ENCODE data around the gene CHTOP.
"Not testable (repeated sequence)": the region's sequence is repeated elsewhere in the genome, so short reads cannot be mapped to it uniquely, and the experiment has no call there.

CHTOP gene

GRCh38 chr1:153633754-153634665, at the start of gene CHTOP:
Gene CHTOP, plus strand, starts transcription at chr1:153634066. Its CDS starts 2,523 bp downstream, at chr1:153636589.
- DNase-seq (ENCODE audit: low read depth) = peak; percentile 97

GRCh38 chr1:153585006-153585405, 48.9 kb upstream of the CHTOP start:
- no peak for DNase-seq (ENCODE audit: low read depth)

GRCh38 chr1:153586347-153586746, 47.5 kb upstream of the CHTOP start:
- no peak for DNase-seq (ENCODE audit: low read depth)

GRCh38 chr1:153587314-153587713, 46.6 kb upstream of the CHTOP start:
- DNase-seq (ENCODE audit: low read depth) = no peak

GRCh38 chr1:153588033-153588432, 45.8 kb upstream of the CHTOP start:
- DNase-seq (ENCODE audit: low read depth) = not testable (repeated sequence)

GRCh38 chr1:153588482-153588881, 45.4 kb upstream of the CHTOP start:
- no peak for DNase-seq (ENCODE audit: low read depth)

GRCh38 chr1:153592748-153593147, 41.1 kb upstream of the CHTOP start:
- DNase-seq (ENCODE audit: low read depth) = no peak

GRCh38 chr1:153597206-153597605, 36.7 kb upstream of the CHTOP start:
- no peak for DNase-seq (ENCODE audit: low read depth)

GRCh38 chr1:153598309-153599172, 35.3 kb upstream of the CHTOP start:
- no peak for DNase-seq (ENCODE audit: low read depth)

GRCh38 chr1:153599847-153600246, 34.0 kb upstream of the CHTOP start:
- no peak for DNase-seq (ENCODE audit: low read depth)

- DNase-seq (ENCODE audit: low read depth) = no peak
Observed at GRCh38 chr1:153602749-153603148, 31.1 kb upstream of the CHTOP start.

- DNase-seq (ENCODE audit: low read depth) = no peak
Observed at GRCh38 chr1:153606194-153606593, 27.7 kb upstream of the CHTOP start.

GRCh38 chr1:153607381-153607780, 26.5 kb upstream of the CHTOP start:
- DNase-seq (ENCODE audit: low read depth) = no peak

GRCh38 chr1:153608089-153608682, 25.7 kb upstream of the CHTOP start:
- no peak for DNase-seq (ENCODE audit: low read depth)

- no peak for DNase-seq (ENCODE audit: low read depth)
Observed at GRCh38 chr1:153608742-153609584, 24.9 kb upstream of the CHTOP start.

GRCh38 chr1:153609585-153609907, 24.3 kb upstream of the CHTOP start:
- no peak for DNase-seq (ENCODE audit: low read depth)

GRCh38 chr1:153610334-153610733, 23.5 kb upstream of the CHTOP start:
- no peak for DNase-seq (ENCODE audit: low read depth)

GRCh38 chr1:153610811-153611301, 23.0 kb upstream of the CHTOP start:
- no peak for DNase-seq (ENCODE audit: low read depth)

- DNase-seq (ENCODE audit: low read depth) = no peak
Observed at GRCh38 chr1:153611356-153611755, 22.5 kb upstream of the CHTOP start.

GRCh38 chr1:153612111-153612754, 21.6 kb upstream of the CHTOP start:
- no peak for DNase-seq (ENCODE audit: low read depth)

GRCh38 chr1:153612755-153613331, 21.0 kb upstream of the CHTOP start, which contains the start of gene S100A16:
Gene S100A16, minus strand, starts transcription at chr1:153613137. Its CDS starts 4,986 bp downstream, at chr1:153608151.
- no peak for DNase-seq (ENCODE audit: low read depth)
